HG03565 (cell line): ENCODE measurements around the gene CACTIN.
A peak's percentile ranks its signal among the peaks of the same experiment; 100 is the strongest.
"Not testable (repeated sequence)": the region's sequence is repeated elsewhere in the genome, so short reads cannot be mapped to it uniquely, and the experiment has no call there.

Source experiments
- ATAC-seq: cut with Tn5 transposase; IDR thresholded peaks from one replicate; pipeline ENCODE4 v1.9.1; 2021; ENCODE audit warnings: mild to moderate bottlenecking, moderate library complexity; ENCODE audit not compliant: unreplicated experiment

CACTIN gene

DNA sequence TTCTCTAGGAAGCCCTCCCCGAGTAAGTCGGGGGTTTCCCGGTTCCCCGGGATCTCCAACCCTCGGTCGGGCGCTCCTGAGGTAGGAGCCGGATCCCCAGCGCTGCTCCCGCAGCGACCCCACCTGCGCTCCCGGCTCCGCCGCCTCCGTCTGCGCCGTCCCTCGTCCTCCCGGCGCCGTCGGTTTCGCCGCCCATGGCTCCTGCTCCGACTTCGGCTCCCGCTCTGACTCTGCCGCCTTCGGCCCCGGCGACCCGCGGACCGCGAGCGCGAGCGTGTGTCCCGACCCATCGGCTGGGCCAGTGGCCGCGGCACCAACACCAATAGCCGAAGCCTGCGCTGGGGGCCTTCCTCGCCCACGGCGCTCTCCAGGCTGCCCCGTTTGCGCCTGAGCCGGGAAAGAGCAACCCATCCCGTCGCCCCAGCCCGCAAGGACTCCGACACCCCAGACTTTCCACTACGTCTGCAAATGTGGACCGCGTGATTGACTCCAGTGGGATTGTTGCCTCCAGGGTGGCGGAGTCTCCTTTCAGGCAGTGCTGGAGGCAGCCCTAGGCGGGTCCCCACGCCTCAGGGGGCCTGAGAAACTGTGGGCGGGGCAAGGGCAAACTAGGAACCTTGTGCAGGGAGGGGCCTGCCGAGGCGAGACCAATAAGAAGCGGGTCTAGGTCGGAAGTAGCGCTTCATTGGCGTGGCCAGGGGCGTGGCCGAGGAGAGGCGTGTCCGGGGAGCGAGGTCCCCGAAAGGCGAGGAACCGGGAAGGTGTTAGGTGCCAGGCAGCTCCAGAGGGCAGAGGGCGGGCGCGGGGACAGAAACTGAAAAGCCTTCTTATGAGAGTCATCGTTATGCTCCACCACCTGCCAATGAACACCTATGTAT lies at the start of gene CACTIN:
Gene CACTIN (minus strand): TSS at position 318 of the 878 bp plus-strand sequence. CDS start 28 bp downstream, at position 290.
- ATAC-seq, result peak; percentile 77

DNA sequence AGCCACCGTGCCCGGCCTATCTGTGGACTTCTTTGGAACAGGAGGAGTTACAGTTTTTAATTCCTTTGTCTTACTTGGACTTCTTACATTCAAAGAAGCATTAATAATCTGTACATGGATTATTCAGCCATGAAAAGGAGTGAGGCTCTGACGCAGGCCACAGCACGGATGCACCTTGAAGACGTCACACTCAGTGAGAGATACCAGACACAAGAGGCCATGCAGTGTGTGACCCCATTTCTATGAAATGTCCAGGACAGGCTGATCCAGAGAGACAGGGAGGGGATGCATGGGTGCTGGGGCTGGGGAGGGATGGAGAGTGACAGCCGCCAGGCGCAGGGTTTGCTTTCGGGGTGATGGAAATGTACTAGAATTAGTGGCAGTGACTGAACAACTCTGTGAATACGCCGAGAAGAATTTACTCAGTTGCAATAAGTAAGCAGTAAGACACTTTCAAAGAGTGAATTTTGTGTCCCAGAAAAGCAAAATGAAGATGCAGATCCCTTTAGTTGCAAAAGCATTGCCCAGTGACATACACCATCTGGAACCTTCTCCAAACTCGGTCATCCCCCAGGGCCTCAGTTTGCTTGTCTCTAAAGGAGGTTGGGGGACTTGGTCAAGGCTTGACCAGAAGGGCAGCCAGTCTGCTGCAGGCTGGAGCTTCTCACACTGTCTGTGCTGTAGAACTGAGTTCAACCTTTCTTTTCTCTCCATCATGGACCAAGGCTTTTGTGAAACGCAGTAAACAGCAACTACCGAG lies 48.4 kb upstream of the CACTIN start:
- ATAC-seq, result no peak

DNA sequence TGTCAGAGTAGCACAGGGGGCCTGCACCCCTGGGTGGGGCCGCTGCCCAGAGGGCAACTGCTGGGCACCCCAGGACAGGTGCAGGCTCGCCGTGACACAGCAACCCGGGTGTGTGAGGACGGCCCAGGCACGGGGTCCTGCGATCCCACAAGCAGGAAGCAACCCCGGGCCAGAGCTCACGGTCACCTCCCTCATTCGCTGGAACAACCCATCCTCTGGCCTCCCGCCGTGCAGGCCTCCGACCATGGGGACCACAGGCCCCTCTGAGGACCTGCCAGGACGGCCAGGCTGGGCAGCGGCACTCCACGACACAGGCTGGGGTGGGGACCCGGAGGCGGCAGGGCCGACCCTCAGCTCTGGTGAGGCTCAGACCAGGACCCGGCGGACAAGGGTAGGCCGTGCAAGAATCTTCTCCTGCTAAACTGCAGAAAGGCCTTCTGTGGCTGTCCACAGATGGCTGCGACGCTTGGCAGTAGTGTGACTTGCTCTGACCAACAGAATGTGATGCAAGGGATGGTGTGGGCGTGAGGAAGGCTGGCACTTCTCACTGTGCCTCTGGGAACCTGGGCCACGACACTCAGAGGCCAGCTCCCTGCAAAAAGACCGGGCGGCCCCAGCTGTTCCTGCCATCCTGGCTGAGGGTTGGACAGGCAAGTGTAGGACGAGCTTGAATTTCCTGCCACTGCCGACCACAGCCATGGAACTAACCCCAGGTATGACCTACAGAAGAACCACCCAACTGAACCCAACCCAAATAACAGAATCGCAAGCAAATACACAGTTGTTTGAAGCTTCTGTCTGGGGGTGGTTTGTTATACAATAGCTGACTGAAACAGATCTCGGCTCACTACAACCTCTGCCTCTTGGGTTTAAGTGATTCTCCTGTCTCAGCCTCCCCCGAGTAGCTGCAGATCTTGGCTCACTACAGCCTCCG lies 47.2 kb upstream of the CACTIN start:
- ATAC-seq, result no peak

DNA sequence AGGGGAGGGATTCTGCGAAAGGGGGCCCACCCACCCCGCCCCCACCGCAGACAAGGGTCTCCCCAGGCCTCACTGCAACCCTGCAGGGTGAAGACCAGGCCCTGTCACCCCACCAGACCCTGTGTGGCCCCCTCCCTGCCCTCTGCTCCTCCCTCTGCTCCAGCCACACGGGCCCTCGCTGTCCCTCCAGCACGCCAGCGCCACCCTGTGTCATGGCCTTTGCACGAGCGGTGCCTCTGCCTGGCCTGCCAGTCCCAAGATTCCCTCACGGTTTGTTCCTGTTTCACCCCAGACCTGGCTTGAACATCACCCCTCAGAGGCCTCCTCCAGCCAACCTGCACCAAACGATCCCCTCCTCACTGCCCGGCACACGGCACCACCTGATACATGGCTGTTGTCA lies 46.4 kb upstream of the CACTIN start:
- no peak for ATAC-seq

DNA sequence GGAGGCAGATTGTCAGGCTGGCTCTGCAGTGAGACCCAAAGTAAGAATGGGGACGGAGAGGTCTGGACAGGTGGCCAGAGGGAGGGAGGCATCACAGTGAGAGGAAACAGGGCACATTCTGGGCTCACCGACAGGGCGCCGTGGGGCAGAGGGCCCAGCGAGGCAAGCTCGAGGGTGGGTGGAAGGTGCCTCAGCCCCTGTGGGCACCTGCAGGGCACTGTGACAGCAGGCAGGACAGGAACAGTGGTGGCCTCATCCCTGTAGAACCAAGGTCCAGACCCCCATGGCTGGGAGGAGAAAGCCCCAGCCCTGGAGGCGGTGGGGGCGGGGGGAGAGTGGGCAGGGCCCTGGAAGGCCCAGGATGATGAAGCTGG lies 46.0 kb upstream of the CACTIN start:
- no peak for ATAC-seq

DNA sequence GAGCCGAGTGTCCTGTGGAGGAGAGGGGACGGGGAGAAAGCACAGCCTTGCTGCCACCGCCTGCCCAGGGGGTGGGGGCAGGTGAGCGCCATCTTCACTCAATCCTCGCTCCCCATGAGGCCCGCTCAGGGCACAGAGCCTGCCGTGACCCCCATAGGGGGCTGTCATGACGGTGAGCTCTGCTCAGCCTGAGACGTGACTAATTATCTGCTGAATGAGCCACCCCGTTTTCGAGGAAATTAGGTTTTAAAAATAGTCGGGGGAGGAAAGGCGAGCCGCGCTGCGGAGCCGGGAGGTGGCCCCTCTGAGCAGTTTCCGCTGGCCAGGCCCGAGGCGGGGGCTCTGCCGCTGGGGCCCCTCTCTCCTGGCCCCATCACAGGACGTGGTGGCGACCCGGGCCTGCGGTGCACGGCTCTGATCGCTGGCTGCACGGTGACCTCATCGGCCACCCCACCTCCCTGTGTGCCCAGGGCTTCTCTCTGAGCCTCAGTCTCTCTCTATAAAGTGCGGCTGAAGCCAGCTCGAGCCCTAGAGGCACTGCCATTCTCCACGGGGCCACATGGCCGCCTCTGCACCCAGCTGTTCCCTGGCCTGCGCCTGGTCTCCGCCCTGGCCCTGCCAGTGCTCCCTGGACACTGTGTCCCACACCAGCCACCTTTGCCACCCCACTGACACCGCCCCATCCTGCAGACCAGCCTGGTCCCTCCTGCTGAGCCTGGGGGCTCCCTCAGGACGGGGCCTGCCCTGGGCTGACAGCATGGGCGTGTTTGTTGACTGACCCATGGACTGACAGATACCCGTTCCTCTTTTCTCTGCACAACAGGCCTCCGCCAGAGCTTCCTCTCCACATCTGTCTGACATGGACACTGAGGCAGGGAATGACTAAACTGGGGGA lies 45.3 kb upstream of the CACTIN start:
- no peak for ATAC-seq

DNA sequence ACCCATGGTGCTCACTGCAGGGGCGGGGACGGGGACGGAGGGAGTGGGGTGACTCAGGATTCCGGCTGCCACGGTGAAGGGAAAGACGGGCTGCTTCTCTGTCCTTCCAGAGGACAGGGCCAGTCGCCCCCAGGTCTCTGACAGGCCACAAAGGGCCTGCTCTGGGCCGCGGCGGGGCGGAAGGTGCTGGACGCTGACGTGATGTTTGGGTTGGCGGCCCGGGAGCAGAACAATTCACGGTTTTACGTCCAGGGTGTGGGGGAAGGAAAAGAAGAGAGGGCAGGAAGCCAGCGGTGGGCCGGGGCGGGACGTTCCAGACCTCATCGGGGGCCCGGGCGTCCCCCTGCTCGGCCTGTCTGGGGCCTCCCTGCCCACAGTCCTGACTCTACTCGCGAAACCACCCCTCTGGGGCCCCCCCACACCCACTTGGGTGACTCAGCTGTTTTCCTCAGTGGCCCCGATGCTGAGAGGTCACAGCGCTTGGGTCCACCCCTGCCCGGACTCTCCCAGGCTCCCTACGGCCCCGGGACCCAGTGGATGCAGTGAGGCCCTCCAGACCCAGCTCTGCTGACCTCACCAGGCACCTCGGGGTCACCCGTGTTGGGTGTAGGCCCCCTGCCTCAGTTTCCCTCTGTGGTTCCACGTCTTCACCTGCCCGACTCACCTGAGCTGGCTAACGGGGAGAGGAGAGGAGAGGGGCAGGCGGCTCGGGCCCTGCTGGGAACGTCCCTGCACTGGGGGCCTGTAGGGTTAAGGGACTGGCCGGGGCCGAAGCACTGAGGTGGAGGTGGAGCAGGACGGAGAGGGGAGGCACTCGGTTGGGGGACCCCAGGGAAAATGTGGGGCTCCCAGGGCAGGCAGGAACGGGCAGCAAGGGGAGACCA lies 44.4 kb upstream of the CACTIN start:
- no peak for ATAC-seq

DNA sequence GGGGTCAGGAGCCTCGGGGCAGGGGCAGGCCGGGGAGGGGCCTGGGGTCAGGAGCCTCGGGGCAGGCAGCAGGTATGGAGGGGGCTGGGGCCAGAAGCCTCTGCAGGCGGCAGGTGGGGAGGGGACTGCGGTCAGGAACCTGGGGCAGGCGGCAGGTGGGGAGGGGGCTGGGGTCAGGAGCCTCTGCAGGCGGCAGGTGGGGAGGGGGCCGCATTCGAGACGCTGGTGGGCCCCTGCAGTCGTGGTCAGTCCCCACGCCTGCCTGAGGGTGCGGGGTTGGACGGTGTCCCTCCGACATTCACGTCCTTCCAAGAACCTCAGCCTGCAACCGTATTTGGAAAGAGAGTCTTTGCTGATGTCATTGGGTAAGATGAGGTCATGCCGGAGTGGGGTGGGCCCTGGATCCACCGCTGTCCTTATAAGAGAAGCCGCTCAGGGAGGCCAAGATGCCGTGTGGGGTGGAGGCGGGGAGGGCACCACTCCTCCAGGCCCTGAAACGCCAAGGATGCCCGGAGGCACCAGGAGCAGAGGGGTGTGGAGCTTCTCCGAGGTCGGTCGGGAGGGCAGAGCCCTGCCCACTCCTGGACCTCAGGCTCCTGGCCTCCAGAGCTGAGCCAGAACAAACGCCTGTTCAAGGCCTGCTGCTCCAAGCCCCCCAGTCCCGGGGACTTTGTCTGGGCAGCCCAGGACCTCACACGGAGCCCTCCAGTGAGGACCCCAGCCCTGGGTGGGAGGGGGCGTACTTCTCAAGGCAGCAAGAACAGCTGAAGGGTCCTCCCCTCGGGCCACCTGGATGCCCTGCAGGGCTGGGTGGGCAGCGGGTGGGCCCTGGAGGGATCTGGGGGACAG lies 43.6 kb upstream of the CACTIN start:
- ATAC-seq, result no peak

DNA sequence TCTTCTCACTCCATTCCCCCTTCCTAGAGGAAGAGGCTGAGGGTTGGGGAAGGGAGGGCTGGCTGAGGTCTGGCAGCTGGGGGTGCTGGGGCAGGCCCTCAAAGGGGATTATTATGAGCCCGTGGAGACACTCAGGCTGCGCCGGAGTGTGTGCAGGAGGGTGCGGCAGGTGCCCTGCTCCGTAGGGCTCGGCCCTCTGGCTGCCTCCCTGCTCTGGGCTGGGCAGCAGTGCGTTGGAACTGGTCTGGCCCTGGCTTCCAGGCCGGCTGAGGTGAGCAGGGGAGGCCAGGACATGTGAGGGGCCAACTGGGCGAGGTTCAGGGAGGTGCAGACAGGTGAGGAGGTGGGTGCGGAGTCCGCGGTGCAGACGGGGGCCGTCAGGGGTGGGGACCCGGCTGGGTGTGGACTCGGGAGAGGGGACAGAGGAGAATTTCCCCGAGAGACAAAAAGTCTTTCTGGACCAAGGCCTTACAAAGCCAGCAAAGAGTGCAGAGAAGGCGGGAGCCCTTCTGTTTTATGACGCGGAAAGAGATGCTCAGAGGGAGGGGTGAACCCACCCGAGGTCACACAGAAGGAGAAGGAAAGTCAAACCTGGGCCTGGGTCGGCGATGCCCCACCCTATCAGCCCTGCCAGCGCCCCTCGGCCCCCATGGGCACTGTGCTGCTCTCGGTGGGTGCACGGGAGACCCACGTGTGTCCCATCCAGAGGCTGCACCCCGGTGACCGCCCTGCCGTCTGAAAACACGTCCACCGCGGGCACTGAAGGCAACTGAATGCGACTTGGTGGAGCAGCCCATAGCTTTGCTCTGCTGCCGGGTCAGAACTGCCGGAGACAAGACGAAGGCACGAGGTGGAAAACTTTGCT lies 42.7 kb upstream of the CACTIN start:
- no peak for ATAC-seq

DNA sequence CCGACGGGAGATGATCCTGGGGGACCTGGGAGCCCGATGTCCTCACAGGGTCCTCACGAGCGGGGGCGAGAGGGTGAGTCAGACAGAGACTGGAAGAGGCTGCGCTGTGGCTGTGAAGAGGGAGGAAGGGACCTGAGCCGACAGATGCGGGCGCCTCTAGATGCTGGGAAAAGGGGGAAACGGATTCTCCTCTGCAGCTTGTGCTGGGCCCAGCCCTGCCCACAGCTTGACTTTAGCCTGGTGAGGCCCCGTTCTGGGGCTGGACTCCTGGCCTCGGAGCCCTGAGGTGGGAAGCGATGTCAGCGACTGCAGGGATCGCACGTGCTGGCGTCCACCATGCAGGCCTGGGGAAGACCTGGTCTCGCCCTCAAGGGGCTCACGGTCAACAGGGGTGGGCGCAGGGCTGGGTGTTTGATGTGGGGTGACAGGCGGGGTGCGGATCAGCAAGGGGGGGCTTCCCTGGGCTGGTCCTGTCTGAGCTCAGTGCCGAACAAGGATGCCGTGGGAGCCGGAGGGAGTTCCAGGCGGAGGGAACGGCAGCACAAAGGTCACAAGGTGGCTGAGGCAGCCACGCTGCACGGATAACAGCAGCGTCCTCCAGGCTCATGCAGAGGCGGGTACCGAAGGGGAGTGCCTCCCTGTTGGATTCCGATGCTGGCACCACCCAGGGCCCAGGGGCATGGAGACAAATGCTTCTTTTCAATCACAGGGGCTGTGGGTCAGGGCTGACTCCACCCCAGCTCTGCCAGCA lies 41.9 kb upstream of the CACTIN start:
- ATAC-seq, result no peak

DNA sequence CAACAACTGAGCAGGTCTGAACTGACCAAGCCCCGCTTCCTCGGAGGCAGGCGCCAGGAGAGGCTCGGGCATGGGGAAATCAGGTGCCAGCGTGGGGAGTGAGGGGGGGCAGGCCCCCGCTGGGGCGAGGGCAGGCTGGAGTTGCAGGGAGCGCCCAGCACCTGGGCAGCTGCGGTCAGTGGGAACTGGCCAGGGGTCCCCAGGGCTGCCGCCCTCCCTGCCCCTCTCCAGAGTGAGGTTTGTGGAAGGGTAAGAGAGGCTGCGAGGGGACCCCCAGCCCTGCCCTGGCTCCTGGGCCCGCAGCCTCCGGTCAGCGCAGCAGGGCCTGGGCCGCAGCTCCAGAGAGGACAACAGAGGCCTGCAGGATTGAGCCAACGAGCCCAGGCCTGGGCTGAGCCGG lies 41.2 kb upstream of the CACTIN start:
- ATAC-seq, result no peak

DNA sequence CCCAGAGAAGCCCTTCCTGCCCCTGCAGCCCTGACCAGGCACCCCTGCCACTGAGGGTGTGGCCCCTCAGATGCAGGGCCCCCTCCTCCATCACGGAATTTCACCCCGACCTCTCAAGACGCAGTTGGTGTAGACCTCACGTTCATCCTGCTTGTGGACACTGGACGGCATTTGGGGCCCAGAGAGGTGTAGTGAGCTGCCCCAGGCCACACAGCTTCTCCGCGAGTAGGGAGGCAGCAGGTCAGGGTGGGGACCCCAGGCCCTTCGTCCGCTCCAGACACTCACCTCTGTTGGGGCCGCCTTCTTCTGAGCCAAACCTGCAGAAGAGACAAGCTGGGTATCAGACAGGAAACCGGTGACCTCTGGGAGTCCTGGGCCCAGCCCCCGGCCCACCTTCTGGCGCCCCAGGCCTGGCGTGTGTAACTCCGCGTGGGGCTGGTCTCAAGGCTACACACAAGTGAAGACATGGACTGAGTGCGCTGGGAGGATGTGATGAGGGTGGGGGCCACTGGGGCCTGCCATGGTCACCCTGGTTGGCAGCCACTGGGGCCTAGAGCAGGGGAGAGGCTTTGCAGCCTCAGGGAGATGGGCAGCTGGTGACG lies 40.5 kb upstream of the CACTIN start:
- ATAC-seq, result no peak

DNA sequence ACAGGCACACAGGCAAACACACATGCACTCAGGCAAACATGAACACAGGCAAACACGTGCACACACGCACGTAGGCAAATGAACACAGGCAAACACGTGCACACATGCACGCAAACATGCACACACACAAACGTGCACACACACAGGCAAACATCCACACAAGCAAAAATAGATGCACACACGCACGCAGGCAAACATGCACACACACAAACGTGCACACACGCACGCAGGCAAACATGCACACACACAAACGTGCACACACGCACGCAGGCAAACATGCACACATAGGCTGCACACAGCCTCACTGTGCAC lies 39.9 kb upstream of the CACTIN start:
- ATAC-seq, result not testable (repeated sequence)

DNA sequence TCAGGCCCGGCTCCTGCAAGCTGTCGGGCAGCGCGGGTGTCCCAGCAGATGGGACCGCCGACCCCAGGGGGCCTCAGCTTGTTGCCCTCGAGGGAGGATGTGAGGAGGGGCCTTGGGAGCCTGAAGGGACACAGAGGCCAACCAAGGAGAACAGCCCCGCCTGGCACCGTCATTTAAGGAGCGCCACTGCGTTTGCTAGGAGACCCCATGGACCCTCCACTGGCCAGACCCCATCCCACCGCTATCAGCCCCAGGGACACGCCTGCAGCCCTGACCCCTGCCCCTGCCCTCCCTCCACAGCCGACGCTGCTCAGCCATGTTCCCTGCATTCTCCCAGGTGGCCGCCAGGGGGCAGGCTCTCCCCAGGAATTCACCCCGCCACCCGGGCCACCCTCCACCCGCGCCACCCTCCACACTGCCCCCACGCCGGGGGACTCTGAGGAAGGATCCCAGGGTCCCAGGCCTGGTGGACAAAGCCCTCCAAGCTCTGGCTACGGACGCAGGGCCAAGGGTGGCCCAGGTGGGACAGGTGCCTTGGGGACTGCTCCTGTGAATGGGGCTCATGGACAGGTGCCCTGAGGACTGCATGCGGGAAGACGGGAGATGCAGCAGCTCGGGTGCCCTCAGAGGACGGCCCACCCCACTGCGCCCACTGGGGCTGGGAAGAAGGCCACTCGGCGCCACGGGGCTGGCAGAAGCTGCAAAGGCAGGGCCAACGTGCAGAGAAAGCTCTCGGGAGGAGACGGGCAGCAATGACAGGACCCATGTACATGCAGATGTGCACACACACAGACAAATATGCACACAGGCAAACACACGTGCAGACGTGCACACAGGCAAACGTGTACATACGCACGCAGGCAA lies 39.3 kb upstream of the CACTIN start:
- no peak for ATAC-seq

DNA sequence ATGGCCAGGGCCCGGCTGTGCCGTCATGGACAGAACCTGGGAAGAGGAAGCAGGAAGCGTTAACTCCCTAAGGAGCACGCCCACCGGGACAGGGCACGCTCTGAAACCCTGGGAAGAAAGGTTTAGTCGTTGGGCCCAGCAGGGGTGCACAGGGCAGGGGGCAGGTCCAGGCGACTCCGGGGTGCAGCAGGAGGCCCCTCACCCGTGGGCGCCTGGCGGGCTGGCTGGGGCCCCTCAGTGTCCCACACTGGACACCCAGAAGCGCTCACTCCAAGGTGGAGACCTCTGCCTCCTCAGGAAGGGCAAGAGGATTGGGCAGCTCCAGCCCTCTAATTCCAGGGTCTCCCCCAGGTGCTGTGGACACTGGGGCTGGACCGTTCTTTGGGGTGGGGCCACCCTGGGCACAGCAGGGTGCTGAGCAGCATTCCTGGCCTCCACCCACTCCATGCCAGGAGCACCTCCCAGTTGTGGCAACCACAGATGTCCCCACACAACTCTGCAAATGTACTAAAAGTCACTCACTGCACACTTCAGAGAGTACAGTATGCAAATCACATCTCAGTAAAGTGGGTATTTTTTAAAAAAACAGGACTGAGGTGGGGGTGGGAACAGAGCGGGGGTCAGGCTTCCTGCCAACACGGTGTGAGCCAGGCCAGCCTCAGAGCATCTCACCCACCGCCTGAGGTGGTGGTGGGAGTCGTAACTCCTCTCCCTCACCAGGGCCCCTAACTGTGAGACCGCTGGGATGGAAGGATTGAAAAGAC lies 38.5 kb upstream of the CACTIN start:
- ATAC-seq, result no peak
